Activated CD4-positive, alpha-beta memory T cell treated with anti-CD3 and anti-CD28 coated beads, Interleukin-2, amount 10 ng/mL, durations not matched to agents 7 days and 5 days (primary cell): Measurements from ENCODE around the gene TAF5. TPM values are rescaled to one million over a fixed set of nuclear protein-coding genes. Genes with fewer than 3 reads are reported as not detected.
"Not testable (repeated sequence)": the region's sequence is repeated elsewhere in the genome, so short reads cannot be mapped to it uniquely, and the experiment has no call there.

ENCODE experiments used
- CTCF ChIA-PET: fragments of 350-600 bp; sonication (Branson Sonifier 250); formaldehyde crosslinking; loops from one replicate; lab custom pipeline; 2021; ENCODE audit warnings: antibody characterized with exemption, inconsistent platforms; lab: Charles Lee
- POLR2A ChIA-PET: fragments of 350-600 bp; sonication (Branson Sonifier 250); formaldehyde crosslinking; loops from one replicate; lab custom pipeline; 2021; ENCODE audit warnings: antibody characterized with exemption; lab: Charles Lee
- DNase-seq: peaks from one replicate; pipeline ENCODE4 v3.0.0-alpha.2; 2020
- H3K27ac Mint-ChIP-seq: one replicate; pipeline ENCODE4 v1.8.0; 2021; ENCODE audit warnings: mild to moderate bottlenecking, mixed read lengths
- H3K27me3 Mint-ChIP-seq: one replicate; pipeline ENCODE4 v1.8.0; 2021; ENCODE audit warnings: mixed read lengths
- H3K36me3 Mint-ChIP-seq: one replicate; pipeline ENCODE4 v1.8.0; 2021; ENCODE audit warnings: low read depth, mixed read lengths
- H3K4me1 Mint-ChIP-seq: one replicate; pipeline ENCODE4 v1.8.0; 2021; ENCODE audit warnings: mixed read lengths
- H3K4me3 Mint-ChIP-seq: one replicate; pipeline ENCODE4 v1.8.0; 2021; ENCODE audit warnings: mild to moderate bottlenecking, mixed read lengths
- H3K9me3 Mint-ChIP-seq: one replicate; pipeline ENCODE4 v1.8.0; 2021; ENCODE audit warnings: mixed read lengths
- total RNA-seq, 2 experiments: library from RNA; stranded (reverse); gene quantifications; one replicate each; pipeline ENCODE4 v1.2.3, GENCODE V29; 2021

TAF5 gene
- total RNA-seq, 2 experiments from 2014 or later = 13.1 to 13.2 TPM

GRCh38 chr10:103416436-103417147 is 48.8 kb downstream of the TAF5 start:
- DNase-seq = peak; percentile 77
- H3K27me3 Mint-ChIP-seq = no peaks in the 10 kb centered on the region
- ChIA-PET CTCF (interaction anchor here (0.8 to 14.0 kb wide), 20 partner anchors 8 to 172 kb away, joined by 3 to 228 read pairs (median 6); partner anchors contain the start of genes CALHM2, CALHM3 and NEURL1), POLR2A (interaction anchor here (2.2 to 3.3 kb wide), 2 partner anchors 35 to 69 kb away, joined by 8 to 12 read pairs; partner anchors contain the start of gene CALHM2)
- H3K4me3 Mint-ChIP-seq = no peak overlapping the region
- peaks cover 80% of the 10 kb centered on the region for H3K36me3 Mint-ChIP-seq
- H3K4me1 Mint-ChIP-seq = peaks cover 1% of the 10 kb centered on the region
- H3K27ac Mint-ChIP-seq = no peak overlapping the region
- H3K9me3 Mint-ChIP-seq = no peaks in the 10 kb centered on the region

GRCh38 chr10:103417148-103417469 is 49.3 kb downstream of the TAF5 start:
- ChIA-PET POLR2A (interaction anchor here (1.4 to 3.3 kb wide), 3 partner anchors 34 to 68 kb away, joined by 3 to 12 read pairs (median 8); partner anchors contain the start of genes CALHM2 and TAF5), CTCF (interaction anchor here (0.8 to 14.0 kb wide), 14 partner anchors 10 to 173 kb away, joined by 3 to 228 read pairs (median 6); partner anchors contain the start of genes CALHM2, CALHM3 and NEURL1)
- not testable (repeated sequence) for H3K4me3 Mint-ChIP-seq, H3K27me3 Mint-ChIP-seq, H3K4me1 Mint-ChIP-seq, H3K9me3 Mint-ChIP-seq, H3K27ac Mint-ChIP-seq, DNase-seq
- H3K36me3 Mint-ChIP-seq = peaks cover 79% of the 10 kb centered on the region

GRCh38 chr10:103417601-103418000 is 49.8 kb downstream of the TAF5 start:
- ChIA-PET CTCF (interaction anchor here (0.9 to 14.0 kb wide), 14 partner anchors 10 to 173 kb away, joined by 3 to 228 read pairs (median 6); partner anchors contain the start of genes CALHM2, CALHM3 and NEURL1), POLR2A (interaction anchor here (1.4 to 3.3 kb wide), 3 partner anchors 34 to 68 kb away, joined by 3 to 12 read pairs (median 8); partner anchors contain the start of genes CALHM2 and TAF5)
- Mint-ChIP-seq H3K36me3 (peaks cover 80% of the 10 kb centered on the region), H3K9me3 (no peaks in the 10 kb centered on the region), H3K27ac (peak overlapping the region; percentile 44), H3K4me1 (peaks cover 1% of the 10 kb centered on the region), H3K4me3 (no peak overlapping the region), H3K27me3 (no peaks in the 10 kb centered on the region)
- no peak for DNase-seq

DNA sequence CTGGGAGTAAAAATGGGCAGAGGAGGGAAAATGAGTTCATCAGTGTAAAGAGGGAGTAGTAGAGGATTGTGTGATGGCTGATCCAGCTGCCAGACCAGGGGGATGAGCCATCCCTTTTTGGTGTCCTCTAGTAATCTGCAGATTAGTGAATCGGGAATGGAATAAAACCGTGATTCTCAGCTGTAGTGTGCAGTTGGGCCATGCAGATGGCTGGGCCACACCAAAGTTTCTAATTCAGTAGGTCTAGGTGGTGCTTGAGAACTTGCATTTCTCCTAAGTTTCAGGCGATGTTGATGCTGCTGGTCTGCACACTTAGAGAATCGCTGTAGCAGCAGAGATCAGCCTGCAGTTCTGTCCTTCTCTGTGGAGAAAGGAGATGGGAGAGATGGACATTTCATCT is 51.3 kb downstream of the TAF5 start:
- no peak for DNase-seq
- Mint-ChIP-seq H3K4me3 (no peak overlapping the region), H3K9me3 (no peaks in the 10 kb centered on the region), H3K4me1 (peaks cover 1% of the 10 kb centered on the region), H3K36me3 (peaks cover 80% of the 10 kb centered on the region), H3K27me3 (no peaks in the 10 kb centered on the region), H3K27ac (no peak overlapping the region)
- CTCF ChIA-PET = interaction anchor here (0.6 to 14.0 kb wide), 5 partner anchors 35 to 174 kb away, joined by 3 to 228 read pairs (median 18); partner anchors contain the start of gene NEURL1
- POLR2A ChIA-PET = interaction anchor here (0.9 to 1.4 kb wide), 2 partner anchors 30 to 62 kb away, joined by 3 to 4 read pairs; no protein-coding TSS in a partner anchor

DNA sequence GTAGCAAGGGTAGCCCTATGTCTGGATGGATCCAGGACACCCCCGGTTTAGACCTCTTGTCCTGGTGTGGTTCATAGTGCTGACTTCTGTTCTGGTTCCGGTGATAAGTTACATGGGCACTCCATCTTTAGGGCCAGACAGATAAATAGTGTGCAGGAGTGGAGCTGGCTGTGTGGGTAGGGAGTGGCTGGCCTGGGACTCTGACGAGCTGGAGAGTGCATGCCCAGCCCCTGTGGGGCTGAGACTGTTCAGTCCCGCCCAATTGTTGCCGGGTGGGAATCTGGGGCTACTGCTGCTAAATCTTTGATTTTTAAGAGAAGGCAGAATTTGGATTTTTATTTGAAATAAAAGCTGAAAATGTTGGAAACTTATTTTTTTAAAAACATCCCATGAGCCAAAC is 56.0 kb downstream of the TAF5 start:
- H3K4me3 Mint-ChIP-seq = no peak overlapping the region
- POLR2A ChIA-PET = interaction anchor here (1.1 to 3.0 kb wide), 3 partner anchors 10 to 28 kb away, joined by 5 to 10 read pairs (median 7); partner anchors contain the start of genes ATP5MK and PDCD11
- no peak for DNase-seq
- CTCF ChIA-PET = interaction anchor here (1.5 to 2.3 kb wide), 2 partner anchors 59 to 62 kb away, joined by 5 to 8 read pairs; no protein-coding TSS in a partner anchor
- no peaks in the 10 kb centered on the region for H3K27me3 Mint-ChIP-seq
- peaks cover 69% of the 10 kb centered on the region for H3K36me3 Mint-ChIP-seq
- H3K9me3 Mint-ChIP-seq = no peaks in the 10 kb centered on the region
- H3K4me1 Mint-ChIP-seq = peaks cover 22% of the 10 kb centered on the region
- peak overlapping the region; percentile 11 for H3K27ac Mint-ChIP-seq

DNA sequence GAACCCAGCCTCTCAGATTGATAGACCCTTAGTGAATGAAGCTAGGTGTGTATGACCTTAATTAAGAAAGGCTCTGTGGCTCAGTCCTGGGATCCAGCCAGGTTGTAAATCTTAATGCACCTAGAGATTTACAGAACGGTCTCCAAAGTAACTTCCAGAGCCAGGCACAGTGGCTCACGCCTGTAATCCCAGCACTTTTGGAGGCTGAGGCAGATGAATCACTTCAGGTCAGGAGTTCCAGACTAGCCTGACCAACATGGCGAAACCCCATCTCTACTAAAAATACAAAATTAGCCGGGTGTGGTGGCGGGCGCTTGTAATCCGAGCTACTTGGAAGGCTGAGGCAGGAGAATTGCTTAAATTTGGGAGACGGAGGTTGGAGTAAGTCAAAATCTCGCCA is 60.1 kb downstream of the TAF5 start:
- H3K27me3 Mint-ChIP-seq = no peaks in the 10 kb centered on the region
- peaks cover 60% of the 10 kb centered on the region for H3K4me1 Mint-ChIP-seq
- DNase-seq = no peak
- ChIA-PET CTCF (interaction anchor here (0.8 to 1.8 kb wide), 3 partner anchors 11 to 58 kb away, joined by 3 to 6 read pairs (median 6); no protein-coding TSS in a partner anchor), POLR2A (interaction anchor here (1.1 to 1.2 kb wide), 2 partner anchors 23 kb away, joined by 3 read pairs; no protein-coding TSS in a partner anchor)
- H3K36me3 Mint-ChIP-seq = peaks cover 73% of the 10 kb centered on the region
- H3K9me3 Mint-ChIP-seq = no peaks in the 10 kb centered on the region
- no peak overlapping the region for H3K4me3 Mint-ChIP-seq
- H3K27ac Mint-ChIP-seq = peak overlapping the region; percentile 45

DNA sequence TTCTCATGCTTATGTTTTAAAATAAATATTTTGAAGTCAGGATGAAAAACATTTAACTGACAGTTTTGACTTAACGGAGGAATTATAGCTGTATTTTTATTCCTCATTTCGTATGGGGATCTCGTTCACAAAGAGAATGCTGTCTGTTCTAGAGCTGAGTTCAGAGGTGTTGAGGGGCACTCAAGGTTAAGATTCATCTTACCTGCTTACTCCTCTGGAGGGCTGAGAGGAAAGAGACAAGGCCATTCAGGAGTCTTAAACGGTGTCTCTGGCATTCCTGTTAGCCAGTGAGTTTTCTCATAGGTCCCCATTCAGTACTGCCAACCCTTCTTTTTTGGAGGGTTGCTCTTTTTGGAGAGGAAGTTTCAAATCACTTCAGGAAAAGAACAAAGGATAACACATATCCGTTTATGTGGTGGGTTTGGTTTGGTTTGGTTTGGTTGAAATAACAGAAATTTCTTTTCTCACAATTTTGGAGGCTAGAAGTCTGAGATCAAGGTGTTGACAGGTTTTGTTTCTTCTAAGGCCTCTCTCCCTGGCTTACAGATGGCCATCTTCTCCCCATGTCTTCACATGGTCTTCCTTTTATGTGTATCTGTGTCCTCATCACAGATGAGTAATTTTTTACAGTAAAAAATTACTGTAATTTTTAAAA is 61.3 kb downstream of the TAF5 start:
- POLR2A ChIA-PET = interaction anchor here (1.1 kb wide), 1 partner anchor 22 kb away, joined by 3 read pairs; no protein-coding TSS in a partner anchor
- no peak overlapping the region for H3K4me3 Mint-ChIP-seq

GRCh38 chr10:103429647-103430046 is 61.9 kb downstream of the TAF5 start:
- peak overlapping the region; percentile 89 for H3K27ac Mint-ChIP-seq
- peaks cover 65% of the 10 kb centered on the region for H3K36me3 Mint-ChIP-seq
- CTCF ChIA-PET = no interaction called here
- POLR2A ChIA-PET = interaction anchor here (1.1 kb wide), 1 partner anchor 23 kb away, joined by 5 read pairs; no protein-coding TSS in a partner anchor
- H3K27me3 Mint-ChIP-seq = no peaks in the 10 kb centered on the region
- H3K4me1 Mint-ChIP-seq = peaks cover 64% of the 10 kb centered on the region
- DNase-seq = peak; percentile 61
- peak overlapping the region; percentile 31 for H3K4me3 Mint-ChIP-seq
- no peaks in the 10 kb centered on the region for H3K9me3 Mint-ChIP-seq

More for the DNA sequence above, 61.3 kb downstream of the TAF5 start:
- Mint-ChIP-seq H3K9me3 (no peaks in the 10 kb centered on the region), H3K36me3 (peaks cover 70% of the 10 kb centered on the region), H3K4me1 (peaks cover 64% of the 10 kb centered on the region), H3K27ac (peak overlapping the region; percentile 89), H3K27me3 (no peaks in the 10 kb centered on the region)
- DNase-seq = no peak
- CTCF ChIA-PET = interaction anchor here (0.9 to 1.8 kb wide), 2 partner anchors 12 to 22 kb away, joined by 3 to 6 read pairs; no protein-coding TSS in a partner anchor

DNA sequence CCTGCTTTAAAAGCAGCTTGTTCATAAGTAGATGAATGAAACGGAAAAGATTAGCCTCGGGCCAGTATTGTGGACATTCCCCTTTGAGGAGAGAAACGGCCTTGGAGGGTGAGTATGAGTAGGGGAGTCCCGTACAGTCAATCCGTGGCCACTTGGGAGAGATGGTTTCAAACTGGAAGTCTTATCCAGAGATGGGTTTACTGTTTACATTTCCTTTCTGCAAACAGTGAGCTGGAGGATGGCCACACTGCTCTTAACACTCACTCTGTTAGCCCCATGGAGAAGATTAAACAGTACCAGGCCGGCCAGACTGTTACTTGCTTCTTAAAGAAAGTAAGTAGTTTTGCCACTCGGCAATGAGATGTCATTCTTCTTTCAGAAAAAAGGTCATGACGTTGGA is 64.1 kb downstream of the TAF5 start:
- ChIA-PET POLR2A (interaction anchor here (1.1 to 2.7 kb wide), 3 partner anchors 11 to 51 kb away, joined by 3 to 9 read pairs (median 5); partner anchors contain the start of genes ATP5MK and PDCD11), CTCF (interaction anchor here (1.4 to 1.6 kb wide), 2 partner anchors 15 to 43 kb away, joined by 3 to 5 read pairs; no protein-coding TSS in a partner anchor)
- peaks cover 66% of the 10 kb centered on the region for H3K4me1 Mint-ChIP-seq
- H3K36me3 Mint-ChIP-seq = peaks cover 72% of the 10 kb centered on the region
- peak overlapping the region; percentile 48 for H3K27ac Mint-ChIP-seq
- H3K27me3 Mint-ChIP-seq = no peaks in the 10 kb centered on the region
- no peaks in the 10 kb centered on the region for H3K9me3 Mint-ChIP-seq
- no peak for DNase-seq
- H3K4me3 Mint-ChIP-seq = no peak overlapping the region

DNA sequence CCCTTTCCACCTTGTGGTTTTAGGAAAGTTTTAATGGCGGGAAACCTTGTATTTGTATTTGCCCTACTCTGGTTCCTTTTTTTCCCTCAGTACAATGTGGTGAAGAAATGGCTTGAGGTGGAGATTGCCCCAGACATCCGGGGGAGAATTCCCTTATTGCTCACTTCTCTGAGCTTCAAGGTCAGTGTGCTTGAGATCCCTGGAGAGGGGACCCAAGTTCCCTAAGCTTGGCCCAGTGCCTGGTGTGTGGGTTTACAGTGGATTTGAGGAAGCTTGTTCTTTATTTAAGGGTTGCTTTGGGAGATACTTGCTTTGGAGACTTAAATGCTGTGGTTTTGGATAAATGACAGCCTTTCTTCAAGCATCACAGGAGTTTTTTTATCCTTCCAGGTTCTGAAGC is 66.1 kb downstream of the TAF5 start:
- H3K4me3 Mint-ChIP-seq = no peak overlapping the region
- H3K9me3 Mint-ChIP-seq = no peaks in the 10 kb centered on the region
- H3K4me1 Mint-ChIP-seq = peaks cover 50% of the 10 kb centered on the region
- POLR2A ChIA-PET = interaction anchor here (0.7 to 2.7 kb wide), 6 partner anchors 9 to 59 kb away, joined by 3 to 9 read pairs (median 4); partner anchors contain the start of gene CALHM2
- H3K27ac Mint-ChIP-seq = no peak overlapping the region
- DNase-seq = no peak
- CTCF ChIA-PET = interaction anchor here (0.9 to 1.1 kb wide), 2 partner anchors 9 to 52 kb away, joined by 3 read pairs; no protein-coding TSS in a partner anchor
- H3K36me3 Mint-ChIP-seq = peaks cover 69% of the 10 kb centered on the region
- no peaks in the 10 kb centered on the region for H3K27me3 Mint-ChIP-seq
